ENCODE data around the gene KCNMA1.

Gene KCNMA1

DNA sequence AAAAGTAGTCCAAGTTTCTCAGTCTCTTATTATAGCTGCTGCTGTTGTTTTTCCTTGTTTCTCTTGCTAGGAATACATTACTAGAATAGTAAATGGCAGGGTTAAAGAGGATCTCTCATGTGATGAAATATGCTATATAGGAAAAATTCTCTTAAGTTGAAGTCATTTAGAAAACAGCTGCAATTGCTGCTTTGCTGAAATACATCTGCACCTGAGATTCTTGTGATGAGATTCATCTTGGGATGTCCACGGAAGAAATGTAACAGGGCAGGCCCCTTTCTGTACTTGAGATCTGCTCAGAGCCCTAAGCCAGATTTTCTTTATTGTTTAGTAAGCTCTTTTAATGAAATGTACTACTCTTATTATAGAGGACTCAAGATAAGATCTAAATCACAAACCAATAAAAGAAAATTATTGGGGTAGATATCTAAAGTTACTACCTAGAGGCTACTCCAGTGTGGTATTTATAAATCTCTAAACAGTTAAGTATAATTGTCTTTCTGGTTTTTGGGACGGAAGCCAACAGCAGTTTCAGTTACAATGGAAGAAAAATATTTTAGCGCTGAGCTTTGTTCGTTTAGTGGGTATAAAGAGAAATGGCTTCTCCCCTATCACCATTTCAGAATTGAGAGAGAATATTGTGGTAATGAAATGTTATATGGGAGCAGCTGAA is 701.5 kb downstream of the KCNMA1 start:
- no peak overlapping the region for H3K4me3 ChIP-seq (ENCODE audit: low read length)
- H3K36me3 ChIP-seq (ENCODE audit: insufficient read depth, low read length), result no peaks in the 10 kb centered on the region
- no peaks in the 10 kb centered on the region for H3K9me3 ChIP-seq (ENCODE audit: low read length)
- no peaks in the 10 kb centered on the region for H3K27me3 ChIP-seq (ENCODE audit: insufficient read depth, low read length)
- no peaks in the 10 kb centered on the region for H3K4me1 ChIP-seq (ENCODE audit: insufficient read depth, low read length)
- no peak overlapping the region for H2AFZ ChIP-seq (ENCODE audit: low read depth, low read length)

DNA sequence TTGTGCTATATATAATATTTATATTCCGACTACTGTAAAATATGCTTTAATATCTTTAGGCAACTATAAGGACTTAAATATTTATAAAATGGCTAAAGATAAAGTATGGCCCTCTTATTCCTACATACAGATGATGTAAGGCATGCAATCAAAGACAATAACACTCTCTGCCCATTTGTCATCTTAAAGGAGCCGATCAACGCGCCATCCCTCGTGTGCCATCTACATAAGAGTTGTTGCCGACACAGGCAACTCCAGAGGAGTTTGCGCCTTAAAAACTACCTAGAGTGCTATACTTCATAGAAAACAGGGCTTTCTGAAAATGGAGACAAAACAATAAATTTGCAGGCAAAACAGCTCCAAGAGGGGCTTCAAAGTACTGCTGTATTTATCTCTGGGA is 709.0 kb downstream of the KCNMA1 start:
- no peaks in the 10 kb centered on the region for H3K27me3 ChIP-seq (ENCODE audit: insufficient read depth, low read length)
- no peaks in the 10 kb centered on the region for H3K4me1 ChIP-seq (ENCODE audit: insufficient read depth, low read length)
- H2AFZ ChIP-seq (ENCODE audit: low read depth, low read length), result no peak overlapping the region
- H3K9me3 ChIP-seq (ENCODE audit: low read length), result no peaks in the 10 kb centered on the region
- no peak overlapping the region for H3K4me3 ChIP-seq (ENCODE audit: low read length)
- H3K36me3 ChIP-seq (ENCODE audit: insufficient read depth, low read length), result no peaks in the 10 kb centered on the region

DNA sequence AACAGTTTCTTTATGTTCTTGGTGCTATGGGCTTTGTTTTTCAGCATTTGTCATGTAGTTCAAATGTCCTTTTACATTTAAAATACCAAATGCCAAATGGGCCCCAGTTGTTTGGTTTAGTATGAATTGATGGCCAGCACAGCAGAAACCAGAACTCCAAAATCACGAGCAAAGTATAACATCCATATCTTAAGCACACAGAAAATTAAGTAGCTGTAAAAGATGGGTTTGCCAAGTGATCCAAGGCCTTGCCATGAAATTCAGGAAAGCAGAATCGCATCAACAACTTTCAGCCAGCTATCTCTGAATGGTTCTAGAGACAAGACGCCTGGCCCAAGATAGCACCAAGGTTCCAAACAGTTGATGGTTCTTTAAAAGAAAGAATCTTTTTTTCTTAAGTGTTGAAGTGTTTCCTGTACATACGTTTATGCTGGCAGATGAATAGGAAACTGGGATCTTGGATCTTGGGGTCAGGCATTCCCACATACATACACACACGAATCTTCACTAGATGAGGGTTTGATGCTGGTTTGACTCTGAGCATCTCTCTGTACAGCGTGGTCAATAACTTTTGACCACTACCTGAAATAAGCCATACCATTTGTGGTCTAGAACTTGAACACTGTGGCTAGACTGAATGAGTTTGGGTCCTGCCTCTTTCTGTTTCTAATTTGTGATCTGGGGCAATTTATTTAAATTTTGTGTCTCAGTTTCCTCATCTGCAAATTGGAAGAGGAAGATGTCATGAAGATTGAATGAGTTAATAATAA is 711.8 kb downstream of the KCNMA1 start:
- no peaks in the 10 kb centered on the region for H3K36me3 ChIP-seq (ENCODE audit: insufficient read depth, low read length)
- no peaks in the 10 kb centered on the region for H3K9me3 ChIP-seq (ENCODE audit: low read length)
- H3K4me1 ChIP-seq (ENCODE audit: insufficient read depth, low read length), result no peaks in the 10 kb centered on the region
- no peaks in the 10 kb centered on the region for H3K27me3 ChIP-seq (ENCODE audit: insufficient read depth, low read length)
- no peak overlapping the region for H2AFZ ChIP-seq (ENCODE audit: low read depth, low read length)
- no peak overlapping the region for H3K4me3 ChIP-seq (ENCODE audit: low read length)

DNA sequence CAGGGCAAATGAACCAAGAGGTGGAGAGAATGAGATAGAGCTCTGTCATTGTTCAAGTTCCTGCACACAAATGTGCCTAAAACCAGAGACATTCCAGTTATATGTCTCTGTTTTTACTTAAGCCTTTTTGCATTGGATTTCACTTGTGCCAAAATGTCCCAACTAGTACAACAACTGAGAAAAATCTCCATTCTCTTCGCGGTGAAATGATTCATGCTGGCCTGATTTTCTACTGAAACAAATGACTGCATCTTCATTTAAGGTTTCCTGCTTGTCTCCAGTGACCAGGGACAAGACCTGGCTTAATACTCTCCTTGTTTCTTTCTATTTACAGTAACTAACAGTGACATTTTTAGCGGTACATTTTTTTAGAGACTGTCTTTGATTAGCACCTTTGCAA is 714.9 kb downstream of the KCNMA1 start:
- Histone ChIP-seq H3K4me3 (ENCODE audit: low read length) (no peak overlapping the region), H3K36me3 (ENCODE audit: insufficient read depth, low read length) (no peaks in the 10 kb centered on the region), H3K9me3 (ENCODE audit: low read length) (no peaks in the 10 kb centered on the region), H3K27me3 (ENCODE audit: insufficient read depth, low read length) (no peaks in the 10 kb centered on the region), H3K4me1 (ENCODE audit: insufficient read depth, low read length) (no peaks in the 10 kb centered on the region), H2AFZ (ENCODE audit: low read depth, low read length) (no peak overlapping the region)

DNA sequence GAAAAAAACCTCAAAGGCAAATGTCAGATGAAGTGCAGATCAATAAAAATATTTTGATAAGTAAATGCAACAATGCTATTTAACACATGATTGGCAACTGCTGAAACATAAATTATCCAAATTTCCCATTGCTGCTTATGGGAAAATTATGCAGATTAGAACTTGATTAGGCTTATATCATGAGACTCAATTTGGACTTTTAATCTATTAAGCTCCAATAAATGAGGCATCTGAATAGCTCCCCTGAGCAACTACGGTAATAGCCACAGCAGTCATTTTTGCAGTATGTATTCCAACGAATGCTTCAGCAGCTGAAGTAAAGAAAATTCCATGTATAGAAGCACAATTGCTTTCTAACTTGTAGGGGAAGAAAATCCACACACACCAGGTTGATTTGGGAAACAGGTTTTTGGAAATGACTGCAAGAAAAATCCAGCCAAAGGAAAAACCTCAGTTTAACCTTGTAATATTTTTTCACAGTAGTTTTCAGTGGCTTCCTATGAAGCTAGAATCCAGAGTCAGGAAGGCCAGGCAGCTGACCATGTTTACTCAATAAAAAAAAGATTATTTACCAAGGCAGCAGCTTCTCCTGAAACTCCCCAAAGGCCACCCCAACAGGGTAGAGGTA is 716.1 kb downstream of the KCNMA1 start:
- no peak overlapping the region for H3K4me3 ChIP-seq (ENCODE audit: low read length)
- H2AFZ ChIP-seq (ENCODE audit: low read depth, low read length), result no peak overlapping the region
- H3K9me3 ChIP-seq (ENCODE audit: low read length), result no peaks in the 10 kb centered on the region
- H3K36me3 ChIP-seq (ENCODE audit: insufficient read depth, low read length), result no peaks in the 10 kb centered on the region
- H3K4me1 ChIP-seq (ENCODE audit: insufficient read depth, low read length), result no peaks in the 10 kb centered on the region
- no peaks in the 10 kb centered on the region for H3K27me3 ChIP-seq (ENCODE audit: insufficient read depth, low read length)

DNA sequence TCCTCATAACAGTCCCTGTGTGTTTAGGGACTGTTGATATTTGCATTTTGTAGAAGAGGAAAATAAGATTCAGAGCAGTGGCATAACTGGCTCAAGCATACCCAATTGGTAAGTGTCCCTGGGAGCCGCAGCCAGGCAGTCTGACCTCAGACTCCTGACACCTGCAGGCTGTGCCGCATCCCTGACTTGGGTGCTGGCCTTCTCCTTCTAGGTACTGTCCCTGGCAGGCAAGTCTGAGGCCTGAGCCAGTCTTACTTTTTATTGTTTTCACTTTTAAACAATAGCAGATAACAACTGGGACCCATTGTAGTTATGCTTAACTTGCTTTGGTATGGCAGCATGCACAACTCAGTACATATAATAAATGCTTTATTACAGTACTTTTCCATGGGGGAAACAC is 717.0 kb downstream of the KCNMA1 start:
- Histone ChIP-seq H3K27me3 (ENCODE audit: insufficient read depth, low read length) (no peaks in the 10 kb centered on the region), H3K4me1 (ENCODE audit: insufficient read depth, low read length) (no peaks in the 10 kb centered on the region), H3K4me3 (ENCODE audit: low read length) (no peak overlapping the region), H3K36me3 (ENCODE audit: insufficient read depth, low read length) (no peaks in the 10 kb centered on the region), H3K9me3 (ENCODE audit: low read length) (no peaks in the 10 kb centered on the region), H2AFZ (ENCODE audit: low read depth, low read length) (no peak overlapping the region)

DNA sequence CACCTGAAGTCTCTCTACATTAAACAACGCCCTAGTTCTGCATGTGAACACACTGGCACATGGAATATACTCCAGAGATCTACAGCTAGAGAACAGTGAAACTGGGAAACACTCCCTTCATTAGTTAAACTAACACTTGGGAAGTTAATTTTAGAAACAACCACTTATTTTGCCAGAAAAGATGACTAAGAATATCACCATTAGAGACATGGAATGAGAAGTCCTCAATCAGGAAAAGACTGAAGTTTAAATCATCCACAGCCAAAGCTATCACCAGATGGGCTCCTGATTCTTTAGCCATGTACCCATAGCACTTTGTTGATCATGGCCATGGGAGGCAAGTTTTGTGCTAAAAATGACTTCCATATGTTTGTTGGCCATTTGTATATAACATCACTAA is 719.5 kb downstream of the KCNMA1 start:
- Histone ChIP-seq H3K4me3 (ENCODE audit: low read length) (no peak overlapping the region), H3K36me3 (ENCODE audit: insufficient read depth, low read length) (no peaks in the 10 kb centered on the region), H3K9me3 (ENCODE audit: low read length) (no peaks in the 10 kb centered on the region), H3K4me1 (ENCODE audit: insufficient read depth, low read length) (no peaks in the 10 kb centered on the region), H3K27me3 (ENCODE audit: insufficient read depth, low read length) (no peaks in the 10 kb centered on the region), H2AFZ (ENCODE audit: low read depth, low read length) (no peak overlapping the region)

DNA sequence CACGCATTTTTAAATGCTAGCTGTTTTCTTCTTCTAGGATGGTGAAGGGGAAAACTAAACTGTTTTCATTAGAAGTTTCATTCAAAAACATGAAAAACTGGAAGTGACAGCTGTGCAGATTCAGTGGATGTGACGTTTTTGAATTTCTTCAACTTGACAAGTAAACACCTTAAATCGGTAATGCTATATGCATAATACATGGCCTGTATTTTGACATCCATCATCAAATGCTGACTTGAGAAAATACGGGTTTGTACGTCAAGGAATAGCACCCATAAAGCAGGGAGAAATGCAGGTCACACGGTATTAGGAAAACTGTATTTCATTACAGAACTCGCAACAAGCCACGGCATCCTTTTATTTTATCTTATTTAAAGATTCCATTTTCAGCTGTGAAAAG is 720.5 kb downstream of the KCNMA1 start:
- Histone ChIP-seq H3K4me1 (ENCODE audit: insufficient read depth, low read length) (no peaks in the 10 kb centered on the region), H3K27me3 (ENCODE audit: insufficient read depth, low read length) (no peaks in the 10 kb centered on the region), H3K4me3 (ENCODE audit: low read length) (no peak overlapping the region), H3K36me3 (ENCODE audit: insufficient read depth, low read length) (no peaks in the 10 kb centered on the region), H2AFZ (ENCODE audit: low read depth, low read length) (no peak overlapping the region), H3K9me3 (ENCODE audit: low read length) (no peaks in the 10 kb centered on the region)

DNA sequence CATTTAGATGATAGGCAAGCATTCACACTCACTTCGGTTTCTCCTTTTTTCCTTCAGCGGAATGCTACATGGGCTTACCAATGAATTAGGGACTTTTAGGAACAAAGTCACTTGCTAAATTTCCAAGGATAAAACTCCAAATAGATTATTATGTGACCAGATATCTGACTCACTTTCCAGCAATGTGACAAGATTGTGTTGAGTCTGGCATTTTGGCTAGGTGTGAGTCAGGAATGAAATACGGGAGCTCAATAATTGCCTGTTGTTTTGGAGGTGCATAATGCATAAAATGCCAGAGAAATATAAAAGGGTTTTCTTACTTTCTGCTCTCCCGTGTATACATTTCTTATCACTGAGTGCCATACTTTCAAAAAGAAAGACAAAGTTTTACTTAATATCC is 721.1 kb downstream of the KCNMA1 start:
- Histone ChIP-seq H3K27me3 (ENCODE audit: insufficient read depth, low read length) (no peaks in the 10 kb centered on the region), H3K36me3 (ENCODE audit: insufficient read depth, low read length) (no peaks in the 10 kb centered on the region), H3K4me3 (ENCODE audit: low read length) (no peak overlapping the region), H2AFZ (ENCODE audit: low read depth, low read length) (no peak overlapping the region), H3K4me1 (ENCODE audit: insufficient read depth, low read length) (no peaks in the 10 kb centered on the region), H3K9me3 (ENCODE audit: low read length) (no peaks in the 10 kb centered on the region)

DNA sequence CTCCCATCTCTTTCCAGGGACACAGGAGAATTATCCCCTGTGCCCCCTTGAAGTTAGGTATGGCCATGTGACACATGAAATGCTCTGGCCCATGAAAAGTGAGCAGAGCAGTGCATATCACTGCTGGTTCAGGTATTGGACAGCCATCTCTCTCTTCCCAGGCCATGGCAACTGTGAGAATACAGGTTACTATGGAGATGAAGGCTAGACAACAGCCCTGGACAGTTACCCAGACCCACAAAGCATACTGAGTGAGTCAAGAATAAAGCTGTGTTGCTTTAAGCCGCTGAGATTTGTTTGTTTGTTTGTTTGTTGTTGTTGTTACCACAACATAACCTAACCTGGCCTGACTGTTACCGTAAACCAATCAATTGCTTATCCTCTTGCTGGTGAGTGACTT is 722.3 kb downstream of the KCNMA1 start:
- Histone ChIP-seq H2AFZ (ENCODE audit: low read depth, low read length) (no peak overlapping the region), H3K36me3 (ENCODE audit: insufficient read depth, low read length) (no peaks in the 10 kb centered on the region), H3K27me3 (ENCODE audit: insufficient read depth, low read length) (no peaks in the 10 kb centered on the region), H3K4me3 (ENCODE audit: low read length) (no peak overlapping the region), H3K4me1 (ENCODE audit: insufficient read depth, low read length) (no peaks in the 10 kb centered on the region), H3K9me3 (ENCODE audit: low read length) (no peaks in the 10 kb centered on the region)

DNA sequence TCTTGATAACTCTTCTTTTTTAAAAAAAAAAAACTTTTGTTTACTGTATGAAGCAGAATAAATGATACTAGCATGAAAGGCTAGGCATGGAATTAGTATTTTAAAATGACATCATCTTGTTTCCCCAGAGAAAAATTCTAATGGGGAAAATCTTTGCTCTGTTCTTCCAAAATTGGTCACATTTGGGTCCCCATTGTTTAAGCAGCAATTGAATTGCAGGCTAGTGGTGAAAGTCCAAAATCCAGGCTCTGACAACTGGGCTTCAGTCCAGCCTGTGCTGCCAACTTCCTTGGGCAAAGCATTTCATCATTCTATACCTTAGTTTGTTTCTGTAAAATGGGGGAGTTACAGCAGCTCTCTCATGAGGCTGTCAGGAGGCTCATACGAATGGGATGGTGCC is 726.4 kb downstream of the KCNMA1 start:
- Histone ChIP-seq H3K4me3 (ENCODE audit: low read length) (no peak overlapping the region), H2AFZ (ENCODE audit: low read depth, low read length) (no peak overlapping the region), H3K9me3 (ENCODE audit: low read length) (no peaks in the 10 kb centered on the region), H3K36me3 (ENCODE audit: insufficient read depth, low read length) (no peaks in the 10 kb centered on the region), H3K4me1 (ENCODE audit: insufficient read depth, low read length) (no peaks in the 10 kb centered on the region), H3K27me3 (ENCODE audit: insufficient read depth, low read length) (no peaks in the 10 kb centered on the region)

DNA sequence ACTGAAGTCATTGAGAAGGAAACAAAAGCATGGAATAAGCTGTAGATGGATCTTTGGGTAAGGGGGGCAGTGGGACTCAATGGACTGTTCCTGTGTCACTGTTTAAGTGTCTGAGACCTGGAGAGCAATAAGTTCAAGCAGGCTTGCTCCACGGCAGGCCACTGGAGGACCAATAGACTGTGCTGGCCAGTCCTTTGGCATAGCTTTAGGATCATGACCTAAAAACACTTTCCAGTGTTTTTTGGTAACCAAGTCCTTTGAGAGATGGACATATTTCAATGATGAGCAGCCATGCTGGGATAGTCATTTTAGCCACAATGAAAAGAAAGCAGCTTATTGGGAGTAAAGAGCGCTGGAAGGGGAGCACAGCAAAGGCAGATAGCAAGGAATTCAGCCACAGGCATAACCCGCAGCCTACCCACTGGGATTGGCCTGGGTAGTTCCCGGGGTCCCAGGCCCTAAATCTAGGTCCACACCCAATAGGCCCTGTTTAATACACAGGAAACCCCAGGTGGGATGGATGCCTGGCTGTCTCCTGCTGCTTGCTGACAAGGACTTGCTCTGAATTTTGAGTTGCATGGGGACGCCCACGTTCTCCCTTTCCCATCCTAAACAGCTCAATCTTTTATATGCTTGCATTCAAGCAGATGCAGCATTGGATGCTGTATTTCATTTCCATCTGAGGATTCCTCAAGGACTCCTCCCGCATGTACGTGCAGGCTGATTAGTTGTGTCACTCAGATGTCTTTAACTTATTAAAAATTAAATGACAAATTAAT is 727.2 kb downstream of the KCNMA1 start:
- H3K4me3 ChIP-seq (ENCODE audit: low read length), result no peak overlapping the region
- H3K9me3 ChIP-seq (ENCODE audit: low read length), result no peaks in the 10 kb centered on the region
- no peak overlapping the region for H2AFZ ChIP-seq (ENCODE audit: low read depth, low read length)
- H3K27me3 ChIP-seq (ENCODE audit: insufficient read depth, low read length), result no peaks in the 10 kb centered on the region
- H3K36me3 ChIP-seq (ENCODE audit: insufficient read depth, low read length), result no peaks in the 10 kb centered on the region
- no peaks in the 10 kb centered on the region for H3K4me1 ChIP-seq (ENCODE audit: insufficient read depth, low read length)

DNA sequence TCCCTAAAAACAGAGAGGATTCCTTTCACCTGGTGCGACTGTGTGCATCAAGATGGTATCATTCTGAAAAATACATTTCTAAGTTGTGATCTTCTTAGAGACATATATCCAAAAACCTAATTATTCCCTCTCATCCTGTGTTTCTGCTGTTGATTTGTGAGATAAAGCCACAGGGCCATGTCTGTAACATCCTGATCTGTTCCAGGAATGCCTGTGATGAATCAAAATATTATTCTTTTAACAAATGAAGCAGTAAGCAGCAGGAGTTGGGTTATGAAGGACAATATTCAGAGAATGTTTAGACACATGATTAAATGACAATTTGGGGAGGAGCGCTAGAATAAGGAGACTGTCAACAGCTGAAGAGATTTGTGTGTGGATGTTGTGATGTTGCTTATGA is 731.4 kb downstream of the KCNMA1 start:
- H3K9me3 ChIP-seq (ENCODE audit: low read length), result no peaks in the 10 kb centered on the region
- no peaks in the 10 kb centered on the region for H3K27me3 ChIP-seq (ENCODE audit: insufficient read depth, low read length)
- H3K36me3 ChIP-seq (ENCODE audit: insufficient read depth, low read length), result no peaks in the 10 kb centered on the region
- H2AFZ ChIP-seq (ENCODE audit: low read depth, low read length), result no peak overlapping the region
- H3K4me1 ChIP-seq (ENCODE audit: insufficient read depth, low read length), result no peaks in the 10 kb centered on the region
- H3K4me3 ChIP-seq (ENCODE audit: low read length), result no peak overlapping the region
